ENCODE measurements around the gene MINPP1. TPM values are rescaled to one million over a fixed set of nuclear protein-coding genes. Genes with fewer than 3 reads are reported as not detected.

The MINPP1 gene
- total and polyA plus RNA-seq, 2 of the 13 experiments (the other 11 are each of a cell fraction or from before 2014, with no cell fraction given) = 19.2 to 53.7 TPM

- intact Hi-C loops (cut with micrococcal nuclease; ENCODE audit: unreplicated experiment) = no loop called here
- DNase-seq (ENCODE audit: low spot score) (no peak), ATAC-seq (no peak)
Observed at GRCh38 chr10:87547734-87548311, 43.1 kb downstream of the MINPP1 start.

More at GRCh38 chr10:87547734-87548311, 43.1 kb downstream of the MINPP1 start:
- BruUV-seq (replicated peaks) = no TSS peak
- no peaks in the 10 kb centered on the region for H3K27me3 ChIP-seq (ENCODE audit: control insufficient read depth in 1 of 2, insufficient read depth in 2 of 2, low read length in 2 of 2)
- FAIRE-seq = no peak
- H2AFZ ChIP-seq (ENCODE audit: low read length) = no peak overlapping the region
- H3K9ac ChIP-seq (ENCODE audit: insufficient read depth, low read depth, low read length) = no peak overlapping the region
- no peak overlapping the region for H3K4me2 ChIP-seq (ENCODE audit: low read depth, low read length)
- no peaks in the 10 kb centered on the region for H3K79me2 ChIP-seq (ENCODE audit: insufficient read depth, low read length)
- CTCF ChIA-PET (ENCODE audit: low intra/inter-chr PET ratio, low total read pairs) = no interaction called here
- H4K20me1 ChIP-seq (ENCODE audit: insufficient read depth, low read length) = no peaks in the 10 kb centered on the region
- H3K4me3 ChIP-seq (replicated peaks in 1 of 3; ENCODE audit: insufficient read depth in 1 of 3, low read depth in 2 of 3, low read length in 3 of 3) = no peak overlapping the region
- H3K9me3 ChIP-seq (ENCODE audit: low read length) = peaks cover 3% of the 10 kb centered on the region; the same call in 1 of the 2 replicates
- TF ChIP-seq ZFP62 (CRISPR knock-in tag; IDR thresholded peaks at IDR 0.05) (no peak), BCL3 (CRISPR knock-in tag; IDR thresholded peaks at IDR 0.05) (no peak), NR1H2 (CRISPR knock-in tag; IDR thresholded peaks at IDR 0.05; ENCODE audit: borderline replicate concordance, low read depth) (no peak), FUBP1 (CRISPR knock-in tag; IDR thresholded peaks at IDR 0.05; ENCODE audit: borderline replicate concordance) (no peak), ZIK1 (CRISPR knock-in tag; IDR thresholded peaks at IDR 0.05; ENCODE audit: borderline replicate concordance, low read depth) (no peak), SKI (IDR thresholded peaks at IDR 0.05; ENCODE audit: partially characterized antibody) (no peak), FOXK1 (CRISPR knock-in tag; IDR thresholded peaks at IDR 0.05; ENCODE audit: borderline replicate concordance, low read depth) (no peak), HNRNPUL1 (IDR thresholded peaks at IDR 0.05; ENCODE audit: low read depth, low read length) (no peak), RFX5 (IDR thresholded peaks at IDR 0.05; ENCODE audit: low read depth, low read length) (no peak), ZNF816 (CRISPR knock-in tag; IDR thresholded peaks at IDR 0.05; ENCODE audit: borderline replicate concordance) (no peak), HDAC6 (IDR thresholded peaks at IDR 0.05; ENCODE audit: low read depth, low read length) (no peak), MIER3 (CRISPR knock-in tag; IDR thresholded peaks at IDR 0.05; ENCODE audit: borderline replicate concordance) (no peak), CCAR2 (optimal IDR thresholded peaks at IDR 0.05; ENCODE audit: low read depth, low read length) (no peak), ZNF317 (CRISPR knock-in tag; IDR thresholded peaks at IDR 0.05) (no peak), ZNF552 (CRISPR knock-in tag; IDR thresholded peaks at IDR 0.05; ENCODE audit: borderline replicate concordance) (no peak), ZNF777 (CRISPR knock-in tag; IDR thresholded peaks at IDR 0.05) (no peak), ZNF337 (CRISPR knock-in tag; IDR thresholded peaks at IDR 0.05; ENCODE audit: borderline replicate concordance, low read depth) (no peak)
- TF ChIP-seq, protein P1, sequence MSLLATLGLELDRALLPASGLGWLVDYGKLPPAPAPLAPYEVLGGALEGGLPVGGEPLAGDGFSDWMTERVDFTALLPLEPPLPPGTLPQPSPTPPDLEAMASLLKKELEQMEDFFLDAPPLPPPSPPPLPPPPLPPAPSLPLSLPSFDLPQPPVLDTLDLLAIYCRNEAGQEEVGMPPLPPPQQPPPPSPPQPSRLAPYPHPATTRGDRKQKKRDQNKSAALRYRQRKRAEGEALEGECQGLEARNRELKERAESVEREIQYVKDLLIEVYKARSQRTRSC (CRISPR knock-in tag; IDR thresholded peaks at IDR 0.05; ENCODE audit: low read depth) = no peak
- in situ Hi-C loops (cut with HindIII; ENCODE audit: extremely low pct_ligation_motif_present, low pct_unique_long_range_greater_than_20kb) = no loop called here
- no peaks in the 10 kb centered on the region for H3K4me1 ChIP-seq (ENCODE audit: insufficient read depth, low read length)
- H3K27ac ChIP-seq (ENCODE audit: extremely low read length, insufficient read depth, low read length) = no peak overlapping the region
- 87% methylated on average over 3 of the region's 3 CpGs for WGBS (ENCODE audit: low lambda C conversion rate)
- POLR2A ChIA-PET = no interaction called here
- H3K36me3 ChIP-seq (replicated peaks in 1 of 2; ENCODE audit: control insufficient read depth in 1 of 2, insufficient read depth in 2 of 2, low read length in 2 of 2) = peaks cover 4 to 27% of the 10 kb centered on the region in 2 experiments; a peak in 4 of 5 replicates

Data from HepG2 (cell line).